ELR (cell line): ENCODE measurements around the gene OSBPL2.

ENCODE experiments used
- DNase-seq: peaks from one replicate; pipeline ENCODE4 v3.0.0-alpha.2; 2015; ENCODE audit warnings: low read depth

Gene OSBPL2

GRCh38 chr20:62235777-62236157, 2.6 kb upstream of the OSBPL2 start:
- no peak for DNase-seq

- no peak for DNase-seq
Measured at GRCh38 chr20:62236200-62236599, 2.1 kb upstream of the OSBPL2 start.

- DNase-seq: peak; percentile 25
Measured at GRCh38 chr20:62236766-62237513, 1.4 kb upstream of the OSBPL2 start.

GRCh38 chr20:62237514-62237800, 864 bp upstream of the OSBPL2 start:
- no peak for DNase-seq

GRCh38 chr20:62238569-62239277, 402 bp downstream of the OSBPL2 start:
- peak; percentile 31 for DNase-seq

- DNase-seq: no peak
Measured at GRCh38 chr20:62239278-62239879, 1.1 kb downstream of the OSBPL2 start.

GRCh38 chr20:62240020-62240685, 1.8 kb downstream of the OSBPL2 start:
- DNase-seq: no peak

- no peak for DNase-seq
Measured at GRCh38 chr20:62241506-62241905, 3.2 kb downstream of the OSBPL2 start.

GRCh38 chr20:62242176-62242575, 3.9 kb downstream of the OSBPL2 start:
- no peak for DNase-seq

GRCh38 chr20:62243106-62243505, 4.8 kb downstream of the OSBPL2 start:
- no peak for DNase-seq

- DNase-seq: no peak
Measured at GRCh38 chr20:62243906-62244515, 5.7 kb downstream of the OSBPL2 start.

GRCh38 chr20:62244644-62245108, 6.4 kb downstream of the OSBPL2 start:
- no peak for DNase-seq

- DNase-seq: no peak
Measured at GRCh38 chr20:62245911-62246280, 7.6 kb downstream of the OSBPL2 start.

GRCh38 chr20:62246431-62246830, 8.1 kb downstream of the OSBPL2 start:
- DNase-seq: no peak

- DNase-seq: no peak
Measured at GRCh38 chr20:62246872-62247652, 8.7 kb downstream of the OSBPL2 start.

GRCh38 chr20:62248890-62249560, 10.7 kb downstream of the OSBPL2 start:
- DNase-seq: no peak

GRCh38 chr20:62252342-62252966, 14.1 kb downstream of the OSBPL2 start:
- peak; percentile 63 for DNase-seq

- DNase-seq: no peak
Measured at GRCh38 chr20:62253398-62253797, 15.1 kb downstream of the OSBPL2 start.

- no peak for DNase-seq
Measured at GRCh38 chr20:62254021-62254724, 15.9 kb downstream of the OSBPL2 start.

GRCh38 chr20:62255976-62256375, 17.7 kb downstream of the OSBPL2 start:
- DNase-seq: no peak
